Measurements from ENCODE around the gene KLF15.

DNA sequence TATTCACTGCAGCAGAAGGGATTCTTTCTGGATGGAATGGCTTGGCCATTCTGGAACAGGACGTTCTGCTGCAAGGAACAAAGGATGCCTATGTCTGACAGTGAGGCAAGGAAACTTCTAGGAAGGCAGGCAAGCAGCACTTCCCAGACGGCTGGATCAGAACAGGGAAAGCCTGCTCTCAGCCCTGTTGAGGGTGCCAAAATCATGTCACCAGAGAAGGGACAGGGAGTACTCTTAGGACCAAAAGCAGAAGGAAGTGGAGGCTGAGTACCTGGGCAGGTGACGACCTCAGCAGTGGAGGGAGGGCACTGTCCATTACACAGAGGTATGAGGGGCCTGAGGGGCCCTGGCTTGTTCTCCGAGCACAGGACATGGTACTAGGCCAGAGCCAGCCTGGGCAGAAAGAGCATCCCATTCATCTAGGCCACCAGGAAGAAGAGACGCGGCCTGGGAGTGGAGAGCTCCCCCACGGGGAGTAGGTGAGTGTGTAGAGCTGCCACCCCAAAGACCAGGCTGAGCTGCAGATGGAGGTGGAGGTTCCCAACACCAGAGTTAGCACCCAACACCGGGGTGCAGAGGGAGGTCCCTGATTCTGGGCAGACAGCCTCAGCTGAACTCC is 9.6 kb downstream of the KLF15 start:
- TF ChIP-seq POLR2A (IDR thresholded peaks at IDR 0.05; ENCODE audit: low read length) (no peak), GATA1 (IDR thresholded peaks at IDR 0.05; ENCODE audit: low read depth, low read length) (no peak)
